ENCODE measurements around the gene NAA35. TPM values are rescaled to one million over a fixed set of nuclear protein-coding genes. Genes with fewer than 3 reads are reported as not detected.
A peak's percentile ranks its signal among the peaks of the same experiment; 100 is the strongest.

Gene NAA35
- total RNA-seq, 2 experiments from 2014 or later: 25.5 to 26.3 TPM

DNA sequence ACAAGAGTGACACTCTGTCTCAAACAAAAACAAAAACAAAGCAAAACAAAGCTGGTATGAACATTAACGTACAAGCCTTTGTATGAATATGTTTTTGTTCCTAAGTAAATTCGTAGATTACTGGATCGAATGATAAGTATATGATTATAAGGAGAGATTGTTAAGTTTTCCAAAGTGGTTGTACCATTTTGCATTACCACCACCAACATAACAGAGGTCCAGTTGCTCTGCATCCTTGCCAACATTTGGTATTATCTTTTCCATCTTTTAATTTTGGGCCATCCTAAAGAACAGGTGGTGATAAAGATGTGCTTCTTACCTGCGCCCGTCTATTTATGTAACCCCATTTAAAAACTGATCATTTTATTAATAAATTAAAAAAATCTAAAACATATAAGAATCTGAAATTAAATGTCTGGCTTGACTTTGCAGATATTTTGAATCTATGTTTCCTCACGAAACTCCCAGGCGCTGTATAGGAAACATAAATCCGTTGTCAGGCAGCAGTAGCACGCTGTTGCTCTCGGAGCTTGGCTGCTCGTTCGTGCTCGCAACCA lies 593 bp upstream of the NAA35 start:
- intact Hi-C loops (cut with micrococcal nuclease): loop anchor here (5.0 kb wide), 1 partner anchor 198 kb away; the partner anchor contains the start of gene AGTPBP1
- H3K36me3 Mint-ChIP-seq (ENCODE audit: low read depth): peaks cover 12% of the 10 kb centered on the region
- ATAC-seq: no peak
- TF ChIP-seq, protein P1, sequence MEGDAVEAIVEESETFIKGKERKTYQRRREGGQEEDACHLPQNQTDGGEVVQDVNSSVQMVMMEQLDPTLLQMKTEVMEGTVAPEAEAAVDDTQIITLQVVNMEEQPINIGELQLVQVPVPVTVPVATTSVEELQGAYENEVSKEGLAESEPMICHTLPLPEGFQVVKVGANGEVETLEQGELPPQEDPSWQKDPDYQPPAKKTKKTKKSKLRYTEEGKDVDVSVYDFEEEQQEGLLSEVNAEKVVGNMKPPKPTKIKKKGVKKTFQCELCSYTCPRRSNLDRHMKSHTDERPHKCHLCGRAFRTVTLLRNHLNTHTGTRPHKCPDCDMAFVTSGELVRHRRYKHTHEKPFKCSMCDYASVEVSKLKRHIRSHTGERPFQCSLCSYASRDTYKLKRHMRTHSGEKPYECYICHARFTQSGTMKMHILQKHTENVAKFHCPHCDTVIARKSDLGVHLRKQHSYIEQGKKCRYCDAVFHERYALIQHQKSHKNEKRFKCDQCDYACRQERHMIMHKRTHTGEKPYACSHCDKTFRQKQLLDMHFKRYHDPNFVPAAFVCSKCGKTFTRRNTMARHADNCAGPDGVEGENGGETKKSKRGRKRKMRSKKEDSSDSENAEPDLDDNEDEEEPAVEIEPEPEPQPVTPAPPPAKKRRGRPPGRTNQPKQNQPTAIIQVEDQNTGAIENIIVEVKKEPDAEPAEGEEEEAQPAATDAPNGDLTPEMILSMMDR (IDR thresholded peaks at IDR 0.05): no peak
- peak overlapping the region; percentile 92 for H3K27ac Mint-ChIP-seq
- peaks cover 21% of the 10 kb centered on the region for H3K4me1 Mint-ChIP-seq (ENCODE audit: low read depth)
- CTCF ChIA-PET: no interaction called here
- no peaks in the 10 kb centered on the region for H3K9me3 Mint-ChIP-seq
- no peak for DNase-seq
- POLR2A ChIA-PET: interaction anchor here (1.0 kb wide), 1 partner anchor 15 kb away, joined by 3 read pairs; no protein-coding TSS in a partner anchor
- no peaks in the 10 kb centered on the region for H3K27me3 Mint-ChIP-seq
- H3K4me3 Mint-ChIP-seq: no peak overlapping the region

DNA sequence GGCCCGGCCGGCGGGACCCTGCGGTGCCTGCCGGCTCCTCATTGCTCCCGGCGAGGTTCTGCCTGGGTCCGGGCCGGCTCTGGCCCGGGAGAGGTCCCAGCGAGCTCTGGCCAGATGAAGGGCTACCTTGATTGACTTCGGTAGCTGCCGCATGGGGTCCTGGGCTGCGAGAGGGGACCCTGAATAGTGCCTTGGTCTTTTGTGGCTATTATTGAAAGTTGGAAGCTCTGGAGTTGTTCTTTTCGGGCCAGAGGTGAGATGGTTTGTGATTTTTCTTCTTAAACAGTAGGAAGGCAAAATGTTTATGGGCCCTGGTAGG lies 635 bp downstream of the NAA35 start:
- intact Hi-C loops (cut with micrococcal nuclease): loop anchor here (5.0 kb wide), 1 partner anchor 199 kb away; the partner anchor contains the start of gene AGTPBP1
- Mint-ChIP-seq H3K27me3 (no peaks in the 10 kb centered on the region), H3K4me3 (no peak overlapping the region), H3K36me3 (ENCODE audit: low read depth) (peaks cover 18% of the 10 kb centered on the region), H3K27ac (peak overlapping the region; percentile 80), H3K9me3 (no peaks in the 10 kb centered on the region), H3K4me1 (ENCODE audit: low read depth) (peaks cover 28% of the 10 kb centered on the region)
- ATAC-seq: no peak
- DNase-seq: no peak
- TF ChIP-seq, protein P1 (IDR thresholded peaks at IDR 0.05): no peak
- ChIA-PET CTCF (interaction anchor here (0.7 kb wide), 1 partner anchor 122 kb away, joined by 4 read pairs; no protein-coding TSS in a partner anchor), POLR2A (interaction anchor here (0.9 kb wide), 1 partner anchor 9 kb away, joined by 3 read pairs; no protein-coding TSS in a partner anchor)

DNA sequence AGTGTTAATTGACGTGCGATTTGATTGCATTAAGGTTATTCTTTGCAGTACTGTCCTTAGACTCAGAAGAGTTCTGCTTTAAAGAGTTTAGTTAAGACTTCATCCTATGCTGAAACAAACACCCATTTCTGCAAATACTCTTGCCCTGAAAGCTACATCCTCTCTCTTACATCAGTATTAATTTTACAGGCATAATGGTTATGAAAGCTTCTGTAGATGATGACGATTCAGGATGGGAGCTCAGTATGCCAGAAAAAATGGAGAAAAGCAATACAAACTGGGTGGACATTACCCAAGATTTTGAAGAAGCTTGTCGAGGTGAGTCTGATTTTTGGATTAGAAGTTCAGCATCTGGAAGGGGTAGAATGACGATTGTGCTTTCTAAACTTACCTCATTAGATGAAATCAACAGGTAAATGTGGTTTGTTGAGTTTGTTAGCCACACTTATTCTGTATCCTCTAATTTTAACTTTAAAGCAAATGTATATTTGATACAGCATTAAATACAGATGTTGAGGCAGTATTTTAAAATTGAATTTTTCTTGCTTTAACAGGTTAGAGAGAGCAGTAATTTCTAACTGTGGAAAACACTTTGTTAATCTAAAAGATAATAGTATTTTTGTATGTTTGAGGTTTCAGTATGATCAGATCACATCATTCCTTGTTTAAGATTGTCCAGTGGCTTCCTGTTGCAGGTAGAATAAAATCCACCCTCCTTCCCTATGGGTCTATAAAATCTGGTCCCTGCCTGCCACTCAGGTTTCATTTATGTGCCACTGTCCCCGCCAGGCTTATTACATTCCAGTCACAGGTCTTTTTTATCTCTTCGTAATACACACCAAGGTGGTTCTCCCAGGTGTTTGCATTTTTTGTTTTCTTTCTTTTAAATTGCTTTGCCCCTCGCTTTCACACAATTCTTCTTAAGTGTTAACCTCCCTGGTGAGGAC lies 1.3 kb downstream of the NAA35 start:
- POLR2A ChIA-PET: no interaction called here
- no peak for ATAC-seq
- Mint-ChIP-seq H3K27me3 (no peaks in the 10 kb centered on the region), H3K4me1 (ENCODE audit: low read depth) (peaks cover 33% of the 10 kb centered on the region), H3K36me3 (ENCODE audit: low read depth) (peaks cover 24% of the 10 kb centered on the region), H3K9me3 (no peaks in the 10 kb centered on the region), H3K4me3 (no peak overlapping the region), H3K27ac (peak overlapping the region; percentile 80)
- CTCF ChIA-PET: interaction anchor here (0.7 kb wide), 1 partner anchor 122 kb away, joined by 4 read pairs; no protein-coding TSS in a partner anchor
- no peak for DNase-seq
- intact Hi-C loops (cut with micrococcal nuclease): loop anchor here (5.0 kb wide), 1 partner anchor 200 kb away; the partner anchor contains the start of gene AGTPBP1
- TF ChIP-seq, protein P1 (IDR thresholded peaks at IDR 0.05): no peak

DNA sequence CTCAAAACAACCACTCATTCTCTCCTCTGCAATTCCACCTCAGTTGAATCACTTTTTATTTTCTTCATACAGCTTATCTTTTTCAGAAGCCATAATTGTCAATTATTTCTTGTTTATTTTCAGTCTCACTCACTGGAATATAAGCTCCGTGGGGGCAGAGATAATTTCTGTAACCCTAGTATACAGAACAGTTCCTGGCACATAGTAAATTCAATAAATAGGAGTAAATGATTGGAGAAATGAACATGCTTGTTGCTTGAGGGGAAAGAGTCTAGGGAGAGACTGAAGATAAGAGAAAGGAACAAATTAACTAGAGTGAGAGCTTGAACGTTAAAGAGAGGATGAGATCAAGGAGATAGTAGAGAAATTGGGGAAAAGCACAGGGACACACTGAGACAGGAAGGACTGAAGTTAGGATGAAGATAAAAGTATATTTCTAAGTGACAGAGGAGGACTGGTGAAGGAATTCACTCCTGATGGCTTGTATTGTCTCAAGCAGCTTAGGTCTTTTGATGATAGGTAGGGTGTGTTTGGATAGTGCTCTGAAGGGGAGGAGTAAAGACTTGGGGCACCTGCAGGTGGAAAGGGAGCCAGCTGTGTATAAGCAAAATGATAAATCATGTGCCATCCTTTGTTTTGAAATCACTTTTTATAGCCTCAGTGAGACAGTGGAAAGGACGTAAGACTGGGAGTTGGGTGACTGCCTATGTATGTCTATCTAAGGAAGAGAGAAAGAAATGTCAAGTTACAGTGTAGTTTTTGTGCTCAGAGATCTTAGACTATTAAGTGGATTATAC lies 2.2 kb downstream of the NAA35 start:
- Mint-ChIP-seq H3K4me3 (no peak overlapping the region), H3K27ac (no peak overlapping the region), H3K4me1 (ENCODE audit: low read depth) (peaks cover 40% of the 10 kb centered on the region), H3K36me3 (ENCODE audit: low read depth) (peaks cover 33% of the 10 kb centered on the region), H3K27me3 (no peaks in the 10 kb centered on the region), H3K9me3 (no peaks in the 10 kb centered on the region)
- ChIA-PET POLR2A (no interaction called here), CTCF (interaction anchor here (1.8 kb wide), 1 partner anchor 124 kb away, joined by 4 read pairs; no protein-coding TSS in a partner anchor)
- DNase-seq: no peak
- intact Hi-C loops (cut with micrococcal nuclease): loop anchor here (5.0 kb wide), 1 partner anchor 201 kb away; the partner anchor contains the start of gene AGTPBP1
- ATAC-seq: no peak
- TF ChIP-seq, protein P1 (IDR thresholded peaks at IDR 0.05): no peak

Data from activated CD8-positive, alpha-beta T cell treated with anti-CD3 and anti-CD28 coated beads for 36 hours (primary cell).